PFSK-1 (cell line): Measurements from ENCODE around the gene SPART.

ENCODE experiments used
- FOXP2 ChIP-seq: optimal IDR thresholded peaks from 2 replicates; pipeline ENCODE3; 2011; ENCODE audit warnings: borderline replicate concordance, control low read depth, inconsistent platforms; ENCODE audit not compliant: insufficient read depth; ENCODE audit errors: extremely low read length, extremely low read depth
- POLR2AphosphoS5 ChIP-seq: IDR thresholded peaks from 2 replicates; pipeline ENCODE4 v1.6.1; 2012; ENCODE audit warnings: low read depth, mild to moderate bottlenecking, control low read depth, low read length, moderate library complexity
- REST ChIP-seq, 2 experiments: IDR thresholded peaks; 2 replicates each; pipeline versions ENCODE4 v1.6.1 to v1.8.0; 2011 to 2012; ENCODE audit warnings: low read depth in 2 of 2, low read length in 2 of 2, control low read depth in 1 of 2, inconsistent platforms in 1 of 2, mild to moderate bottlenecking in 1 of 2, moderate library complexity in 1 of 2; ENCODE audit not compliant: insufficient read depth in 1 of 2
- SIN3A ChIP-seq: IDR thresholded peaks from 2 replicates; pipeline ENCODE4 v1.6.1; 2012; ENCODE audit warnings: mild to moderate bottlenecking, low read length, moderate library complexity, borderline replicate concordance; ENCODE audit not compliant: insufficient read depth
- TAF1 ChIP-seq: IDR thresholded peaks from 2 replicates; pipeline ENCODE4 v1.6.1; 2012; ENCODE audit warnings: low read length, control low read depth, borderline replicate concordance; ENCODE audit not compliant: insufficient read depth

GRCh38 chr13:36362251-36362650 is 16.1 kb upstream of the SPART start:
- TF ChIP-seq REST (IDR thresholded peaks at IDR 0.05; ENCODE audit: insufficient read depth in 1 of 2, low read depth in 2 of 2, low read length in 2 of 2), result no peak
- TF ChIP-seq TAF1, result no peak
- no peak for TF ChIP-seq SIN3A
- TF ChIP-seq POLR2AphosphoS5, result no peak
- no peak for TF ChIP-seq FOXP2
